DND-41 (cell line): Measurements from ENCODE around the gene EMC8.

Experiments used
- CTCF ChIP-seq: IDR thresholded peaks from 2 replicates; pipeline ENCODE4 v1.5.1; 2012; ENCODE audit warnings: borderline replicate concordance, low read length, moderate library complexity, mild to moderate bottlenecking; ENCODE audit not compliant: poor library complexity, severe bottlenecking; ENCODE audit errors: extremely low read depth
- EZH2 ChIP-seq: IDR thresholded peaks from 3 replicates; pipeline ENCODE4 v1.6.1; 2012; ENCODE audit warnings: borderline replicate concordance, low read depth, mild to moderate bottlenecking, moderate library complexity, low read length, inconsistent platforms; ENCODE audit not compliant: severe bottlenecking

- TF ChIP-seq CTCF = no peak
- no peak for TF ChIP-seq EZH2
Measured at GRCh38 chr16:85735225-85735635, 64.1 kb downstream of the EMC8 start.
